ENCODE results near the gene SALL3.

GRCh38 chr18:78934551-78935225 lies 44.9 kb upstream of the SALL3 start:
- no peak for TF ChIP-seq ZNF501 (tag by site-specific recombination; IDR thresholded peaks at IDR 0.05)
- no peak for TF ChIP-seq CTCF (tag by site-specific recombination; IDR thresholded peaks at IDR 0.05)
- no peak for TF ChIP-seq ZBTB20 (tag by site-specific recombination; IDR thresholded peaks at IDR 0.05)
- no peak for TF ChIP-seq REST (tag by site-specific recombination; IDR thresholded peaks at IDR 0.05)
- no peak for TF ChIP-seq GLI2 (tag by site-specific recombination; IDR thresholded peaks at IDR 0.05; ENCODE audit: borderline replicate concordance, low read depth)
